GM10266 (cell line): ENCODE measurements around the gene BOD1L1.

Experiments
- DNase-seq: peaks from one replicate; pipeline ENCODE4 v3.0.0; 2012; ENCODE audit errors: extremely low spot score
- CTCF ChIP-seq: IDR thresholded peaks from 2 replicates; pipeline ENCODE4 v1.5.1; 2012; ENCODE audit warnings: mild to moderate bottlenecking, low read depth; ENCODE audit not compliant: control insufficient read depth, insufficient read depth; ENCODE audit errors: missing control alignments

BOD1L1 gene

GRCh38 chr4:13546142-13546940 lies 81.2 kb downstream of the BOD1L1 start:
- no peak for TF ChIP-seq CTCF
- DNase-seq: peak; percentile 23

GRCh38 chr4:13545394-13545808 lies 82.1 kb downstream of the BOD1L1 start:
- peak; percentile 10 for DNase-seq
- no peak for TF ChIP-seq CTCF

DNA sequence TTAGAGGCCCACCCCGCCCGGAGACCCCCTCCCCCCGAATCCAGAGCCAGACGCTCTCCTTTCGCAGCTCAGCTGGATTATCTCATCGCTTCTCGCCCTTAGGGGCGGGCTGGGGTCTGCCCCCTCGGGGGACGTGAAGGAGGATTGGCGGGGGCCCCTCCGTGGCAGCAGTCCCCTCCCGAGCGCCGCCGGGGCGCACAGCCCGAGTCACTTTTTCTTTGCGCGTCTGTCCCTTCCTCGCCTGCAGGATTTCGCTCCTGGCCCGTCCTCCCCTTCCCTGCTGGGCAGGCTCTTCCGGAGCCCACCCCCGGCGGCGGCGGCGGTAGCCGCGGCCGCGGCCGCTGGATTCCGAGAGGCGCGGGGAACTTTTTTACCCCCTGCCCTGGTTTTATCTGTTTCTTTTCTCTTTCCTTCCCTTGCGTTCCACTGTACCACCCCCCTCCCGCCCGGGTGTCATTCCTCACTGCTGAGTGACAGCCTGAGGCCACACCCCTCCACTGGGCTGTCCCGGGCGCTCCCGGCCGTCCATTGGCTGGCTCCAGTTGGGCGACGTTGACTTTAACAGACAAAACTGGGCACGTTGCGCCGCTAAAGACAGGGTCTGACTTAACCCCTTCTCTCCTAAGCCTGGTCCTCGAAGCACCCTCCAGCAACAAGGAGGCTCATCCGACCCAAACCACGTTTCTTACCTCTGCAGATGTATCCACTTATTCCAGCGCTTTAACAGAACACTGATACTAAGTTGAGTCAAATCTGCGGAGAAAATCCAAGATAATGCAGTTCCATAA lies 82.7 kb downstream of the BOD1L1 start:
- peak; percentile 89 for DNase-seq
- TF ChIP-seq CTCF: no peak

GRCh38 chr4:13543839-13544605 lies 83.5 kb downstream of the BOD1L1 start, which contains the start of gene NKX3-2:
Gene NKX3-2 (minus strand): TSS chr4:13544508. CDS start chr4:13544414, 94 bp downstream.
- no peak for TF ChIP-seq CTCF
- DNase-seq: peak; percentile 56

GRCh38 chr4:13543032-13543838 lies 84.3 kb downstream of the BOD1L1 start:
- no peak for TF ChIP-seq CTCF
- DNase-seq: peak; percentile 47

- TF ChIP-seq CTCF: no peak
- peak; percentile 31 for DNase-seq
Observed at GRCh38 chr4:13542577-13543031, 84.9 kb downstream of the BOD1L1 start.
